ENCODE measurements around the gene HAUS1. TPM values are rescaled to one million over a fixed set of nuclear protein-coding genes. Genes with fewer than 3 reads are reported as not detected.

HAUS1 gene
- total and polyA plus RNA-seq, 2 of the 8 experiments (the other 6 are each of a cell fraction or from before 2014, with no cell fraction given), result 104 TPM

- no peaks in the 10 kb centered on the region for H3K36me3 ChIP-seq (ENCODE audit: control insufficient read depth in 2 of 4, insufficient read depth in 4 of 4, low read length in 3 of 4)
- TF ChIP-seq BCL11A (IDR thresholded peaks at IDR 0.05; ENCODE audit: low read depth in 2 of 2, low read length in 2 of 2) (no peak), POLR2A (IDR thresholded peaks at IDR 0.05; ENCODE audit: control extremely low read depth in 1 of 2, low read depth in 2 of 2, low read length in 2 of 2) (no peak), CBX8 (IDR thresholded peaks at IDR 0.05; ENCODE audit: borderline replicate concordance, low read depth, low read length) (no peak), HDAC6 (IDR thresholded peaks at IDR 0.05; ENCODE audit: low read depth, low read length) (no peak)
- H2BK5ac ChIP-seq (ENCODE audit: low read depth, low read length), result no peak overlapping the region
These were observed 36.0 kb downstream of the HAUS1 start for GRCh38 chr18:46140173-46140572.

More at GRCh38 chr18:46140173-46140572, 36.0 kb downstream of the HAUS1 start:
- Histone ChIP-seq H3K18ac (ENCODE audit: extremely low read depth, low read length) (no peak overlapping the region), H3K14ac (ENCODE audit: insufficient read length) (no peak overlapping the region), H2BK15ac (ENCODE audit: low read length) (no peak overlapping the region), H3K4me2 (ENCODE audit: insufficient read depth in 1 of 2, low read depth in 2 of 2, low read length in 2 of 2) (no peak overlapping the region), H3K27ac (ENCODE audit: low read depth, low read length) (no peak overlapping the region), H3K27me3 (replicated peaks in 1 of 4; ENCODE audit: control insufficient read depth in 3 of 4, extremely low read depth in 1 of 4, insufficient read depth in 3 of 4, low read length in 3 of 4) (no peaks in the 10 kb centered on the region), H2BK20ac (ENCODE audit: low read length) (no peak overlapping the region), H3K79me1 (ENCODE audit: low read depth, low read length) (no peaks in the 10 kb centered on the region; the same call in 1 of the 2 replicates), H3K4ac (replicated peaks; ENCODE audit: insufficient read length, low read depth, low read length) (no peak overlapping the region), H2AK5ac (ENCODE audit: low read depth, low read length) (no peak overlapping the region), H2BK12ac (ENCODE audit: low read depth, low read length) (no peak overlapping the region), H3K23me2 (ENCODE audit: low read depth, low read length) (peaks cover 1% of the 10 kb centered on the region; the same call in 1 of the 2 replicates), H2AFZ (ENCODE audit: low read length) (no peak overlapping the region), H3K56ac (replicated peaks; ENCODE audit: insufficient read length, low read depth, low read length) (no peak overlapping the region), H3K79me2 (ENCODE audit: control insufficient read depth in 1 of 2, insufficient read depth in 2 of 2, low read length in 2 of 2) (no peaks in the 10 kb centered on the region), H3K23ac (ENCODE audit: insufficient read length) (no peak overlapping the region), H3K4me1 (replicated peaks in 1 of 4; ENCODE audit: control insufficient read depth in 3 of 4, insufficient read depth in 4 of 4, low read length in 3 of 4) (peaks cover 0 to 3% (median 0%) of the 10 kb centered on the region in 4 experiments; a peak in 2 of 7 replicates), H3K9me3 (ENCODE audit: insufficient read depth in 2 of 2, low read depth in 1 of 2, low read length in 1 of 2) (no peaks in the 10 kb centered on the region), H4K91ac (replicated peaks; ENCODE audit: insufficient read length, low read length) (no peak overlapping the region), H4K5ac (ENCODE audit: insufficient read length, low read depth, low read length) (no peak overlapping the region), H4K8ac (ENCODE audit: extremely low read depth, insufficient read depth, low read length) (no peak overlapping the region), H4K20me1 (replicated peaks in 1 of 2; ENCODE audit: control insufficient read depth in 1 of 2, insufficient read depth in 2 of 2, low read length in 2 of 2) (peaks cover 0 to 2% of the 10 kb centered on the region in 2 experiments), H3K9ac (replicated peaks in 1 of 4; ENCODE audit: extremely low read depth in 1 of 4, low read depth in 3 of 4, low read length in 3 of 4) (no peak overlapping the region), H3K4me3 (ENCODE audit: extremely low read depth in 1 of 4, insufficient read depth in 2 of 4, low read depth in 3 of 4, low read length in 4 of 4) (no peak overlapping the region), H2BK120ac (replicated peaks; ENCODE audit: low read depth, low read length) (no peak overlapping the region)
- WGBS, 2 experiments (ENCODE audit: extremely low coverage in 1 of 2, insufficient coverage in 1 of 2, insufficient read length in 1 of 2, insufficient replicate concordance in 2 of 2, low coverage in 1 of 2, low lambda C conversion rate in 2 of 2, missing lambda C conversion rate in 1 of 2), result 89% methylated on average over 4 of the region's 4 CpGs; no CpG with 5 or more reads in 1 of the 2 experiments
- no peak for FAIRE-seq
- ChIA-PET POLR2A (ENCODE audit: partially characterized antibody) (interaction anchor here (0.9 to 1.0 kb wide), 3 partner anchors 9 to 25 kb away, joined by 3 read pairs; no protein-coding TSS in a partner anchor), CTCF (ENCODE audit: partially characterized antibody) (interaction anchor here (0.9 to 1.9 kb wide), 4 partner anchors 9 to 141 kb away, joined by 3 to 10 read pairs (median 3); no protein-coding TSS in a partner anchor)
- no peak for DNase-seq (ENCODE audit: low read depth in 1 of 2, low spot score in 2 of 2)
